ENCODE results near the gene DNHD1.

The DNHD1 gene

DNA sequence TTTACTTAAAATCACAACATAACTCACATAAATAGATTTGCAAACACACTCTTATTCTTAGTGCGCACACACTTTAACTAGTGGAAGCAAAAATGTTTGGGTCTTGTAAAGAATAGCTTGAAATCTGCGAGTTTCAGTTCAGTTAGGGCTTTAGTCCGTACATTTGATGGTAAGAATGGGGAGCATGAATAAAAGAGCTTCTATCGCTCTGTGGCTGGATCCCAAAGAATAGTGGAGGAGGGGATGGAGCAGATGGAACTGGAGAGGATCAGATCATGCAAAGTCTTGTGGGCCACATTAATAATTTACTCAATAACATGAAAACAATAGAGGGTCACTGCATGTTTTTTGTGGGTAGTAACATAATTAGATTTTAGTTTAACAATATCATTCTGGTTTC is 44.3 kb downstream of the DNHD1 start:
- no peak for DNase-seq

- no peak for DNase-seq
These were observed 45.6 kb downstream of the DNHD1 start for GRCh38 chr11:6542727-6543126.

- DNase-seq: no peak
These were observed 48.1 kb downstream of the DNHD1 start for GRCh38 chr11:6544921-6545850.

GRCh38 chr11:6545917-6546605 is 49.0 kb downstream of the DNHD1 start:
- DNase-seq: no peak

DNA sequence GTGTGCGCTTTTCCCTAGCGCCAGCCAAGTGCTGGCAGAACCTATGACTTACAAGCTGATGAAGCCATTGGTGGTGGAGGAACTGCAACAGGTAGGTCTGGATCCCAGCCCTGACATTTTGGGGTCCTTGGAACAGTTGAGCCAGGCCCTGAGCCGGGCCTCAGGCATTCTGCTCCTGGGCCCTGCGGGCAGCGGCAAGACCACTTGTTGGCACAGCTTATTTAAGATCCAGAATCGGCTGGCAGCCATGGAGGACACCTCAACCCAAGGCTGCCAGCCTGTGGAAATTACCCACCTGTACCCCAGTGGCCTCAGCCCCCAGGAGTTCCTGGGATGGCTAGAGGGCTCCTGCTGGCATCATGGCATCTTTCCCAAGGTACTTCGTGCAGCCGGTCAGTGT is 49.7 kb downstream of the DNHD1 start:
- no peak for DNase-seq

DNA sequence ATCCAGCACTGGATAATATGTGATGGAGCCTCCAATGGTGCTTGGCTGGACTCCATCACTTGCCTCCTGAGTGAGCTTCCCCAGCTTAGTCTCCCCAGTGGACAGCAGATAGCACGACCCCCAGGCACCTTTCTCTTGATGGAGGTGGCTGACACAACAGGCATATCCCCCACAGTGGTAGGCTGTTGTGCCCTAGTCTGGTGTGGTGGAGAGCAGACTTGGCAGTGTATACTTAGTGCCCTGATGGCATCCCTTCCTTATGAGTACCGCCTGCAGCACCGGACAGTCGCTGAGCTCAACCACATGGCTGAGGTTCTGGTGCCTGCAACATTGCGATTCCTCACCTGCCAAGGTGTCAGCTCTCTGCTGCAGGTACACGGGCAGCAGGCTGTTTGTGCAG is 50.1 kb downstream of the DNHD1 start:
- DNase-seq: no peak

- no peak for DNase-seq
These were observed 51.0 kb downstream of the DNHD1 start for GRCh38 chr11:6548121-6548520.

GRCh38 chr11:6548641-6549040 is 51.6 kb downstream of the DNHD1 start:
- no peak for DNase-seq

DNA sequence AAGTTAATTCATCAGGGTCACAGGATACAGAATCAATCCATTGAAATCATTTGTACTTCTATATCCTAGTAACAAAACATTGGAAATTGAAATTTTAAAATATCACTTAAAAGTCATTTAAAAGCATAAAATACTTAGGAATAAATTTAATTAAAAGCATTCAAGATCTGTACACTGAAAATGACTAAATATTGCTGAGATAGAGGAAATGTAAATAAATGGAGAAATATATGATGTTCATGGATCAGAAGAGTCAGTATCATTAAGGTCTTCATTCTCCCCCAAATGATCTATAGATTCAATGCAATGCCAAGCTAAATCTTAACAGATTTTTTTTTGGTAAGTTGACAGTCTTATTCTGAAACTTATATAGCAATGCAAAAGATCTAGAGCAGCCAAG is 56.6 kb downstream of the DNHD1 start:
- DNase-seq: no peak

DNA sequence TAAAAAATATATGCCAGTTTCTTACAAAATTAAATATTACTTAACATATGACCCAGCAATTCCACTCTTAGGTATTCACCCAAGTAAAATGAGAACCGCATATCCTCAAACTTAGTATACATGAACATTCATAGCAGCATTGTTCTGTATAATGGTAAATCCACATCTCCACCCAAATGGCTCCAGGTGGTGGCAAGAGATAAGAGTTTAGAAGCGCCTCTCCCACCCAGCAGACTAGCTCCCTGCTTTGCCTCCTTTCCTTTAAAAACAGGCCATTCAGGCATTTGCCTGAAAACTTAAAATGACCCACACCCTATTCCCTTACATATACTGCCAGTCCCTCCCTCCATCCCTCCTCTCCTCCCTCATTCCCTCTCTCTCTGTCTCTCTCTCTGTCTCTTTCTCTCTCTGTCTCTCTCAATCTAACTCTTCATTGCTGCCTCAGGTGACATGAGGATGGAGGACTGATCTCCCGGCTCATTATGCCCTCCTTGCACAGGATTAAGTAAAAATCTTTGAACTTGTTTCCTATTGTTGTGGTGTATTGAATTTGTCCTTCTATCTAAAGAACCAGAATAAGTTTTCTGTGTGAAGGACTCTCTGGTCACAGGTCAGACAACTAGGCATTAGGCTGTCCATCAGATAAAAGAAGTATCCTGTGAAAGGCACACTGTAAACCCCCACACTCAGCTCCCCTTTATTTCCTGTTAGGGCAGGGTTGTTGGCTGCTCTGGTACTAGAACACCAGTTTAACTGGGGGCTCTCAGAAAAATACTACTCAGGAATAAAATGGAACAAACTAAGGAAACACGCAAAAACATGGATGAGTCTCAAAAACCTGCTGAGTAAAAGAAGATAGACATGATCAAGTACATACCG is 58.0 kb downstream of the DNHD1 start:
- DNase-seq: no peak

DNA sequence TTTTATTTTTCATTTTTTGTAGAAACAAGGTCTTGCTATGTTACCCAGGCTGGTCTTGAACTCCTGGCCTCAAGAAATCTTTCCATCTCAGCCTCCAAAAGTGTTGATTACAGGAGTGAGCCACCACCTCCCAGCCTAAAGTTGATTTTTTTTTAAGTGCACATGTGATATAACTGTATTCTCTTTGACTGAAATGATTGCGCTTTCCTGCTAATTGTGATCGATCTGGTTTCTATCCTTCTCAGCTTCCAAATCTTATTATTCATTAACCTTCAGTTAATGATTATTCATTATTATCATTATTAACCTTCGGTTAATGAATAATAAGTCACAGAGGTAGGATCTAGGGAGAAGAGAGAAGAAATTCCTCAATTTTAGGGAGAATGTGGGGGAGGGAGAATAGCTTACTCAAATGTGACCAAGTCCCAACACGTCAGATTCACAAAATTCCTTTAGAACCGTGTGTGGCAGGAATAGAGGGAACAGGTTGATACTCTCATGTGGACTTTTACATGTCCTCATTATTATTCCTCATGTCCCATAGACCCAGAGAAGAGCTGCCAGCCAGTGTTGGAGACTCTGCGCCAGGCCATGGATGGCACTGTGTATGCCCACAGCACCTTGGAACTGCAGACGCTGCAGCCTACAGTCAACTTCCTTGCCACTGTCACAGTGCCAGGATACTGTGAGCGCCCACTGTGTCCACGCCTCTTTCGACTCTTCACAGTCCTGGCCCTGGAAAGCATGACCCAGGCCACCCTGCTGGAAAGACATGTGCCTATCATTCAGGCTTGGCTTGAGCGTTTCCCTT is 59.3 kb downstream of the DNHD1 start:
- no peak for DNase-seq

DNA sequence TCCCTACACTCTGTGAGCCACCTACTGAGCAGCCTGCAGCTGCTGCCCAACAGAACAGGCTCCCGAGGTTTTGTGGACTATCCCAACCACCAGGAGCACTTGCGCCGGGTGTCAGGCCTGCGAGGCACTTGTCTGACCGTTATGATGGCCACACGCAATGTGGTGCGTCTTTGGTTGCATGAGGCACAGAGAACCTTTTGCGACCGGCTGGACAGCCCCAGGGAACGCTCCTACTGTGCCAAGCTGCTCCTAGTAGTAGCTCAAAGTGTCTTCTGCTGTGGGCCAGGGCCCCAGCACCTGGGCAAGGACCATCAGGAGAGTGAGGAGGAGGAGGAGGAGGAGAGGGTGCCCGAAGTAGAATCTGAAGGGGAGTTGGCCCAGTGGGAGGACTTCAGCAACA is 60.0 kb downstream of the DNHD1 start:
- no peak for DNase-seq

- DNase-seq: no peak
These were observed 60.9 kb downstream of the DNHD1 start for GRCh38 chr11:6557761-6558674.

DNA sequence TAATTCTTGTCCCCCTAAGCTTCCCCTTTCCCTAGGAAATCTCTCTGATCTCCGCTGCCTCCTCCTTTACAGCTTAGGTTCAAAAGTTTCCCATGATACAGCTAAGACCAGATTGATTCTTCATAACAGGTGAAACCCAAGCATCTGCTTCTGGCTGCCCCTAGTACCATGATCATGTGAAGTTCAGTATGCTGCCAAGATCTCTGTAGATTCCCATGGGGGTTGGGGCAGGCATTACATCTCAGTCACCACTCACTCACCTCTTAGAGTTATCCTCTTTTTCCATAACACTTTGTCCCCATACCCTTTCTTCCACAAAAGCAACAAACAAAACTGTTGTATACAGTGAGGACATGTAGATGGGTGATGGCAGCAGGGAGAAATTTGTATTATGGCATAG is 62.3 kb downstream of the DNHD1 start:
- no peak for DNase-seq

DNA sequence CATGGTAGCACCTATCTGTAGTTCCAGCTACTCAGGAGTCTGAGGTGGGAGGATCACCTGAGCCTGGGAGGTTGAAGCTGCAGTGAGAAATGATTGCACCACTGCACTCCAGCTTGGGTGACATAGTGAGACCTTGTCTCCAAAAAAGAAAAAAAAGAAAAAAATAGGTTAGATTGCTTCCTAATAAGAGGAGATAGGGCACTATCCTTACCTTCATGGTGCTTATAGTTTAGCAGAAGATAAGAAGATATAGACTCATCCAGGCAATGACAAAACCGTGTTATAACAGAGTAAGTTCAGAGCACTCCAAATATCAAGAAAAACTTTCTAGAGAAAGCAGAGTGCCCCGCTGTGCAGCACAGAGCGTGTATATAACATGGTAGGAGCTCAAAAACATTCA is 64.2 kb downstream of the DNHD1 start:
- DNase-seq: no peak

GRCh38 chr11:6563121-6563619 is 66.1 kb downstream of the DNHD1 start:
- no peak for DNase-seq

DNA sequence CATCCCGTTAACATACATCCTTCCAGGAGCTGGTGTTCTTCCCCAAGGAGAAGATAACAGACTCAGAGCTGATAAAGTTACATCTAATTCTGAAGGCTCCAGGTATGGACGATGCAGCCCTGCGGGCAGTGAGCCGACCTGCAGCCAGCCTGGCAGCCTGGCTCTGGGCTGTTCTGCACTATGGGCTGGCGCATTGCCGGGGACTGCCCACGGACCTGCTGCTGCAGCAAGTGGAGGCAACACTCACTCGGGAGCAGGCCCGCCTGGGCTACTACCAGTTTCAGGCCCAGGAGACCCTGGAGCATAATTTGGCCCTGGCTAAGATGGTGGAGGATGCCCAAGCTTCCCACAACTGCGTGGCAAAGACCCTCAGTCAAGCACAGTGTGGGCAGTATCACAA is 66.6 kb downstream of the DNHD1 start:
- no peak for DNase-seq

DNA sequence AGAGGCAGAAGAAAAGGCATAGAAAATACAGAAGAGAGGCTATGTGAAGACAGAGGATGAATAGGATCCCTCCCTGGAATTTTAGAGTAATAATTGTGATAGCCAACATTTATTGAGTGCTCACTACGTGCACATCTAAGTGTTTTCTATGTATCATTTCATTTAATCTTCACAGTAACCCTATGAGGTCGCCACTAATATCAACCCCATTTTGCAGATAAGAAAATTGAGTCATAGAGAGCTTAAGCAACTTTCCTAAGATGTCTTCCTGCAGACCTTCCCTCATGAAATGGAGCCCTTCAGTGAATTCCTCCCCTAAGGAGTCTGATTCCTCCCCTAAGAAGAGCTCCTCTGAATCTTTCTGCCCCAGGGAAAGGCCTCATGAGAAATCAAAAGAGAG is 68.2 kb downstream of the DNHD1 start:
- no peak for DNase-seq

DNA sequence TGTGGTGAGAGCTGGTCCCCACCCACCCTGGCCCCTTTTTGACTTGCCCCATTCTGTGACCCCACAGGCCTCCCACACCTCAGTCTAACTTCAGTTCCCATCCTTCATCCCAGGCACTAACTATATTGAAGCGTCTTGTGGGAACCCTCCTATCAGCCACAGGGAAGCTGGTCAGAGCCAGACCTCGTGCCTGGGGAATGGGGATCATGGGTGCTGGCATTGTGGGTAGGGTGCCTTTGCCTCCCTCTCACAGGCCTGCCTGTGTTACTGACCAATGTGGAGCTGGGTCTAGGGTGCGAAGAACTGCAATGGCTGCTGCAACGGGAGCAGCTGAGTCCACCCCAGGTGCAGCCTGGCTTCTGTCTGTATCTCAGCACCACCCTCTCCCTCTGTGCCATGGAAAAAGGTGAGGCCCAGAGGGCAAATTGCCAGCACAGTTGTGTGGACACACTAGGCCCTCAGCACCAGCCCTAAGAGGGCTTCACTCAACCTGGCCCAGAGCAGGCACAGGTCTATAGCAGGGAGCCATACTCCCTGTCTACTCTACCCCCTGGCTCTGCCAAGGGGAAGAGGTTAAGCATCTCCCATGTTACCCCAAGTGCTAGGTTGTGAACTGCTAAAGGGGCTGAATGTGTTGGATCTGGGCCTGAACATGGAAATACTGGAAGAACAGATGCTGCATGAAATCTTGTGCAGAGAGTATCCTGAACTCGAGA is 69.1 kb downstream of the DNHD1 start:
- DNase-seq: no peak

DNA sequence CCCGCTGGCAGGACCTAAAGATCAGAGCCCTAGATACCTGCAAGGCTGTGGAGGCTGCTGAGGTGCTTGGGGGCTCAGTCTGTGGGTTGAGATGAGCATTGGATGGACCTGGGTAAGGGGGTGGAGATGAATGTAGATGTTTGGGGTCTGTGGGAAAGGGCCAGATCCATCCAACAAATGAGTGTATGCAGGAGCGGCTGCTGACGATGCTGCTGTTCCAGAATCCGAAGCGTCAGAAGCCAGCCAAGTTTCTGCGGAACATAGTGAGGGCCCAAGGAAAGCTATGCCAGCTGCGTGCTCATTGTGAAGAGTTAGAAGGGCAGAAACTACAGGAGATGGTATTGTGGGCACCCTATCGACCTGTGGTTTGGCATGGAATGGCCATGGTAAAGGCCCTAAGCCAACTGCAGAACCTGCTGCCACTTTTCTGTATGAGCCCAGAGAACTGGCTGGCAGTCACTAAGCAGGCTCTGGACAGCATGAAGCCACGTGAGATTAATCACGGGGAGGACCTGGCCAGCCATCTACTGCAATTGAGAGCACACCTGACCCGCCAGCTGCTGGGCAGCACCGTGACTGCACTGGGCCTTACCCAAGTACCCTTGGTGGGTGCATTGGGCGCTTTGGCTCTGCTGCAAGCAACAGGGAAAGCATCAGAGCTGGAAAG is 69.8 kb downstream of the DNHD1 start:
- DNase-seq: no peak

Measured in activated gamma-delta T cell treated with Interleukin-2 at 50 U/mL for 16 hours (primary cell).